Measurements from ENCODE around the gene DSCAML1. TPM values are rescaled to one million over a fixed set of nuclear protein-coding genes. Genes with fewer than 3 reads are reported as not detected.

Gene DSCAML1
- total and polyA plus RNA-seq, 10 of the 15 experiments (the other 5 are each of a cell fraction or from before 2014, with no cell fraction given), result 0.03 to 0.18 (median 0.06) TPM; not detected in 1

- TF ChIP-seq NKRF (conservative IDR thresholded peaks at IDR 0.05), result no peak
- TF ChIP-seq IRF4 (IDR thresholded peaks at IDR 0.05; ENCODE audit: low read depth, low read length), result no peak
- no peak for TF ChIP-seq PML (IDR thresholded peaks at IDR 0.05; ENCODE audit: low read length)
- TF ChIP-seq RUNX3 (IDR thresholded peaks at IDR 0.05; ENCODE audit: low read length), result no peak
Observed at GRCh38 chr11:117769533-117769932, 27.5 kb downstream of the DSCAML1 start (continued).

- FAIRE-seq, result no peak
- H2AFZ ChIP-seq (ENCODE audit: control insufficient read depth, low read depth, low read length), result no peak overlapping the region
- ChIA-PET RAD21 (ENCODE audit: unreplicated experiment) (no interaction called here), CTCF (no interaction called here), POLR2A (no interaction called here), SMC1A (ENCODE audit: uncharacterized antibody, unreplicated experiment) (no interaction called here)
- no peak for DNase-seq (ENCODE audit: low read depth, low spot score)
- no TSS peak for BruUV-seq (replicated peaks)
- H3K79me2 ChIP-seq (ENCODE audit: control insufficient read depth, insufficient read depth, low read length), result no peaks in the 10 kb centered on the region
- H3K27me3 ChIP-seq (replicated peaks in 1 of 2; ENCODE audit: control insufficient read depth in 2 of 2, insufficient read depth in 2 of 2, low read length in 1 of 2), result no peaks in the 10 kb centered on the region; a peak in 1 of 4 replicates
- H4K20me1 ChIP-seq (ENCODE audit: control insufficient read depth, insufficient read depth), result no peaks in the 10 kb centered on the region
- no peaks in the 10 kb centered on the region for H3K4me1 ChIP-seq (ENCODE audit: control insufficient read depth, insufficient read depth, low read length)
- H3K4me2 ChIP-seq (ENCODE audit: control insufficient read depth, insufficient read depth), result no peak overlapping the region
- intact Hi-C loops (cut with micrococcal nuclease; ENCODE audit: unreplicated experiment), result no loop called here
- no peak overlapping the region for H3K9ac ChIP-seq (ENCODE audit: control insufficient read depth, insufficient read depth, low read length)
- in situ Hi-C loops (cut with MboI), result no loop called here
- ATAC-seq, result no peak
- no peak overlapping the region for H3K27ac ChIP-seq (ENCODE audit: control insufficient read depth, insufficient read depth)
- no peaks in the 10 kb centered on the region for H3K9me3 ChIP-seq (replicated peaks; ENCODE audit: control insufficient read depth, insufficient read depth, low read length)
- 19% methylated on average over 2 of the region's 2 CpGs for WGBS (ENCODE audit: insufficient coverage, insufficient replicate concordance, low lambda C conversion rate, missing lambda C conversion rate)
- no peak overlapping the region for H3K4me3 ChIP-seq
- H3K36me3 ChIP-seq (ENCODE audit: control insufficient read depth in 2 of 2, insufficient read depth in 2 of 2, low read length in 1 of 2), result no peaks in the 10 kb centered on the region
- no peak for TF ChIP-seq MAX (IDR thresholded peaks at IDR 0.05; ENCODE audit: low read depth, low read length)
- TF ChIP-seq FOXM1 (IDR thresholded peaks at IDR 0.05; ENCODE audit: low read depth, low read length), result no peak
Observed at GRCh38 chr11:117768506-117768905, 28.5 kb downstream of the DSCAML1 start.

Measured in GM12878 (cell line).